ENCODE data around the gene ENTPD8.

Gene ENTPD8

DNA sequence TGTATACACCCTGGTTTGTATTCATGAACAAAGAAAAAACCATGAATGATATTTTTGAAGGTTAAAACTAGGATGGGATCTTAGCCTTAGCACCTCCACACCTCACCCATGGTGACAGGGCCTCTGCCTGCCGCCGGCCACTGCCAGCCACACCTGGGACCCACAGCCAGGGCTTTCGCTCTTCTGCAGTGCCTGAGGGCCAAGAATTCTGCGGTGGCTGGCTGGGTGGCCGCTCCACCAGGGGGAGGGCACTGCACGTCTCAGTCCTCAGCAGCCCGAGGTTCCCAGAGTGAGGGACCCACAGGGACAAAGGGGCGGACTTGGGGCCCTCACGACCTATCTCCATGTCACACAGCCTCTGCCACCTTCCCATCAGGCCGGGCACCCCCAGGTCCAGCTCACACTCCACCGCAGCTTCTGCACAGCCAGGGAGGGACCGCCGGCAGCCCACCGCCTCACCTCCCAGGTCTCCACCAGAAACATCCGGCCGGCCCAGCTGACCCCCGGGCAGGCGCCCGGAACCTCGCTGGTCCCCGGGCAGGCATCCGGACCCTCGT, 25.1 kb downstream of the ENTPD8 start:
- Histone ChIP-seq H4K91ac (ENCODE audit: low read length) (no peak overlapping the region), H2BK15ac (ENCODE audit: low read depth, poor library complexity, severe bottlenecking) (peak overlapping the region; percentile 62), H3K18ac (ENCODE audit: low read depth in 1 of 2, low read length in 2 of 2) (no peak overlapping the region), H3K4me3 (ENCODE audit: insufficient read depth in 1 of 2, low read depth in 1 of 2, low read length in 2 of 2) (no peak overlapping the region), H2BK5ac (ENCODE audit: low read depth, low read length, poor library complexity, severe bottlenecking) (no peak overlapping the region), H3K27ac (ENCODE audit: low read length, poor library complexity, severe bottlenecking) (no peak overlapping the region), H2AK5ac (ENCODE audit: low read length, severe bottlenecking) (no peak overlapping the region), H3K79me1 (replicated peaks; ENCODE audit: low read length, poor library complexity, severe bottlenecking) (peaks cover 38% of the 10 kb centered on the region), H4K8ac (ENCODE audit: low read length) (no peak overlapping the region), H3K9me3 (ENCODE audit: control insufficient read depth, low read length) (no peaks in the 10 kb centered on the region), H3K27me3 (ENCODE audit: control insufficient read depth in 1 of 2, insufficient read depth in 1 of 2, low read length in 2 of 2) (no peaks in the 10 kb centered on the region), H3K4ac (ENCODE audit: low read depth in 1 of 2, low read length in 2 of 2) (no peak overlapping the region), H3K9ac (ENCODE audit: low read length) (no peak overlapping the region), H3K14ac (ENCODE audit: low read length in 2 of 2) (no peak overlapping the region), H2BK12ac (ENCODE audit: low read length in 2 of 2) (no peak overlapping the region), H3K23ac (ENCODE audit: low read length in 2 of 2) (no peak overlapping the region), H3K36me3 (ENCODE audit: control insufficient read depth in 1 of 2, insufficient read depth in 2 of 2, low read depth in 1 of 2, low read length in 2 of 2) (peaks cover 0 to 29% of the 10 kb centered on the region in 2 experiments), H2AFZ (ENCODE audit: low read depth, low read length) (no peak overlapping the region), H2BK120ac (ENCODE audit: low read depth, low read length) (no peak overlapping the region), H3K4me2 (ENCODE audit: low read length, poor library complexity, severe bottlenecking) (no peak overlapping the region), H3K4me1 (ENCODE audit: control insufficient read depth, insufficient read depth, low read depth, low read length) (peaks cover 23% of the 10 kb centered on the region)
- 97% methylated on average over 23 of the region's 23 CpGs for WGBS
- DNase-seq = no peak

DNA sequence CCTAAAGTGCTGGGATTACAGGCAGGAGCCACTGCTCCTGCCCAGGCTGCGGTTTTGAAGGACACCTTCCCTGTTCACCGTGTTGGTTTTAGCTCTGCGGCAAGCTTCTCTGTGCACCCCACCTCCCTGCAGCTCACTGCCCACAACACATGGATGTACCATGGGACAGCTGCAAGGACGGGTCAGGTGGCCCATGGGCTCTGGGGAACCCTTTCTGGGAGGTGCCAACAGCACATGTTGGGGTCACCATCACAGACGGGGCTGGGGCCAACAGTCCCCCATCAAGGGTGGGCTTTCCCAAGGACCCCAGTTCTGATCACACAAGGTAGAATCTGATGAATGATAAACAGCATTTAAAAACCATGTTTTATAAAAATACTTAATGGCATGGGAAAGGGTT, 25.7 kb downstream of the ENTPD8 start:
- DNase-seq = no peak
- H2BK5ac ChIP-seq (ENCODE audit: low read depth, low read length, poor library complexity, severe bottlenecking) = no peak overlapping the region
- H3K36me3 ChIP-seq (ENCODE audit: control insufficient read depth in 1 of 2, insufficient read depth in 2 of 2, low read depth in 1 of 2, low read length in 2 of 2) = peaks cover 0 to 29% of the 10 kb centered on the region in 2 experiments
- no peak overlapping the region for H2AK5ac ChIP-seq (ENCODE audit: low read length, severe bottlenecking)
- H4K8ac ChIP-seq (ENCODE audit: low read length) = no peak overlapping the region
- no peak overlapping the region for H3K9ac ChIP-seq (ENCODE audit: low read length)
- no peak overlapping the region for H2AFZ ChIP-seq (ENCODE audit: low read depth, low read length)
- no peak overlapping the region for H3K4me2 ChIP-seq (ENCODE audit: low read length, poor library complexity, severe bottlenecking)
- no peak overlapping the region for H2BK12ac ChIP-seq (ENCODE audit: low read length in 2 of 2)
- H3K4ac ChIP-seq (ENCODE audit: low read depth in 1 of 2, low read length in 2 of 2) = no peak overlapping the region
- peaks cover 29% of the 10 kb centered on the region for H3K4me1 ChIP-seq (ENCODE audit: control insufficient read depth, insufficient read depth, low read depth, low read length)
- H3K9me3 ChIP-seq (ENCODE audit: control insufficient read depth, low read length) = no peaks in the 10 kb centered on the region
- H2BK15ac ChIP-seq (ENCODE audit: low read depth, poor library complexity, severe bottlenecking) = no peak overlapping the region
- WGBS = 95% methylated on average over 5 of the region's 5 CpGs
- peaks cover 39% of the 10 kb centered on the region for H3K79me1 ChIP-seq (replicated peaks; ENCODE audit: low read length, poor library complexity, severe bottlenecking)
- H3K23ac ChIP-seq (ENCODE audit: low read length in 2 of 2) = no peak overlapping the region
- H4K91ac ChIP-seq (ENCODE audit: low read length) = no peak overlapping the region
- H3K18ac ChIP-seq (ENCODE audit: low read depth in 1 of 2, low read length in 2 of 2) = no peak overlapping the region
- H3K4me3 ChIP-seq (ENCODE audit: insufficient read depth in 1 of 2, low read depth in 1 of 2, low read length in 2 of 2) = no peak overlapping the region
- H2BK120ac ChIP-seq (ENCODE audit: low read depth, low read length) = no peak overlapping the region
- no peaks in the 10 kb centered on the region for H3K27me3 ChIP-seq (ENCODE audit: control insufficient read depth in 1 of 2, insufficient read depth in 1 of 2, low read length in 2 of 2)
- no peak overlapping the region for H3K14ac ChIP-seq (ENCODE audit: low read length in 2 of 2)
- no peak overlapping the region for H3K27ac ChIP-seq (ENCODE audit: low read length, poor library complexity, severe bottlenecking)

DNA sequence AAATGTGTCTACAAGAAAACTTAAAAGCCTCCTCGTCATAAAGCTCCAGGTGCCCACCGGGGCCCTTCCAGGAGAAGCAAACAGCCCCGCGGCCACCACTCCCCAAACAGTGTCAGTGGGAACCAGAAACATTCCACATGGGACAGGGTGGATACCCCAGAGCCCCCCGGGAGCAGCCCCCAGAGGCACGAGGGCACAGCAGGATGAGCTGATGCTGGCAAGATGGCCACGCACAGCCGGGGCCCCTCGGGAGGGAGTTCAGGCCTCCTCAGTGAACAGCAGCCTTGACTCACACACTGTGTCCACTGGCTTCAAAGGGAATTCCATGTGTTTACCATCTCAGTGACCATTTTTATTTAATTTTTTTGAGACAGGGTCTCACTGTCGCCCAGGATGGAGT, 28.7 kb downstream of the ENTPD8 start:
- H2AK5ac ChIP-seq (ENCODE audit: low read length, severe bottlenecking) = peak overlapping the region; percentile 90
- peak; percentile 29 for DNase-seq
- peak overlapping the region; percentile 79 for H2BK5ac ChIP-seq (ENCODE audit: low read depth, low read length, poor library complexity, severe bottlenecking)
- peak overlapping the region in 1 of 2 experiments; percentile 37 for H3K23ac ChIP-seq (ENCODE audit: low read length in 2 of 2)
- H3K79me1 ChIP-seq (replicated peaks; ENCODE audit: low read length, poor library complexity, severe bottlenecking) = peaks cover 34% of the 10 kb centered on the region
- H2AFZ ChIP-seq (ENCODE audit: low read depth, low read length) = no peak overlapping the region
- no peak overlapping the region for H2BK120ac ChIP-seq (ENCODE audit: low read depth, low read length)
- H3K9ac ChIP-seq (ENCODE audit: low read length) = no peak overlapping the region
- H3K4me2 ChIP-seq (ENCODE audit: low read length, poor library complexity, severe bottlenecking) = no peak overlapping the region
- no peak overlapping the region for H3K4me3 ChIP-seq (ENCODE audit: insufficient read depth in 1 of 2, low read depth in 1 of 2, low read length in 2 of 2)
- peak overlapping the region; percentile 47 to 64 for H3K4ac ChIP-seq (ENCODE audit: low read depth in 1 of 2, low read length in 2 of 2)
- no peak overlapping the region for H3K14ac ChIP-seq (ENCODE audit: low read length in 2 of 2)
- 77% methylated on average over 10 of the region's 10 CpGs for WGBS
- H3K18ac ChIP-seq (ENCODE audit: low read depth in 1 of 2, low read length in 2 of 2) = peak overlapping the region; percentile 76 to 89
- peak overlapping the region; percentile 94 for H2BK15ac ChIP-seq (ENCODE audit: low read depth, poor library complexity, severe bottlenecking)
- H3K27ac ChIP-seq (ENCODE audit: low read length, poor library complexity, severe bottlenecking) = peak overlapping the region; percentile 65
- peaks cover 0 to 30% of the 10 kb centered on the region in 2 experiments for H3K36me3 ChIP-seq (ENCODE audit: control insufficient read depth in 1 of 2, insufficient read depth in 2 of 2, low read depth in 1 of 2, low read length in 2 of 2)
- no peaks in the 10 kb centered on the region for H3K27me3 ChIP-seq (ENCODE audit: control insufficient read depth in 1 of 2, insufficient read depth in 1 of 2, low read length in 2 of 2)
- H3K4me1 ChIP-seq (ENCODE audit: control insufficient read depth, insufficient read depth, low read depth, low read length) = peaks cover 38% of the 10 kb centered on the region
- peak overlapping the region; percentile 72 for H4K8ac ChIP-seq (ENCODE audit: low read length)
- H4K91ac ChIP-seq (ENCODE audit: low read length) = no peak overlapping the region
- H3K9me3 ChIP-seq (ENCODE audit: control insufficient read depth, low read length) = no peaks in the 10 kb centered on the region
- peak overlapping the region; percentile 82 to 90 for H2BK12ac ChIP-seq (ENCODE audit: low read length in 2 of 2)

DNA sequence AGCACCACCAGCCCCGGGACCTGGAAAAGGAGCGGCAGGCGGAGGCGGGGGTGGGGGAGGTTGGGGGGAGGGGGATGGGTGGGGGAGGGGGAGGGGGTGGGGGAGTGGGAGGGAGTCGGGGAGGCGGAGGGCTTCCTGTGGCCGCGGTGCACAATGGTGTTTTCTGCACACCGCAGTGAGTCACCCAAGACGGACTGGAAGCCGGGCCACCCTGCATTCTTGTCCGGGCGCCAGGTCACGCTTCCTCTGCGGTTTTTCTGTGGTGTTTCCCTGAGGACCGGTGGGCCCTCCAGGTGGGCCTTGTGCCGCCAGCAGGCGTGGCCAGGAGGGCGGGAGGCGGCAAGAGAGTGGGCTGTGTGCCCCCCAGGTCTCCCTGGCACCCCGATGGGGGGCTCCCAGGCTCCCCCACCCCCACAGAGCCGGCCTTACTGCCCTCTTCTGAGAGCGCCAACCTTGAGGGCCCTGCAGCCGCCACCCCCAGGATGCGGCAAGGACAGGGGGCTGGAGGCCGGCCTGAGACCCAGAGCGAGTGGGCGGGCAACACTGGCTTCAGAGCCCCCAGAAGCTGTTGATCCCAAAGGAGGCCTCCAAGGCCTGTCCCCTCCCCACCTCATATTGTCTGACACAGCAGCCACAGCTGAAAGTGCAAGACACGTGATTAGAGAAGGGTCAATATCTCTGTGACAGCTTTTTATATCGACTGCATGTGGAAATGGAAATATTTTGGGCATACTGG, 29.3 kb downstream of the ENTPD8 start:
- DNase-seq = peak; percentile 86
- Histone ChIP-seq H2BK5ac (ENCODE audit: low read depth, low read length, poor library complexity, severe bottlenecking) (peak overlapping the region; percentile 89), H2BK120ac (ENCODE audit: low read depth, low read length) (no peak overlapping the region), H4K8ac (ENCODE audit: low read length) (peak overlapping the region; percentile 72), H4K91ac (ENCODE audit: low read length) (peak overlapping the region; percentile 94), H3K4me1 (ENCODE audit: control insufficient read depth, insufficient read depth, low read depth, low read length) (peaks cover 40% of the 10 kb centered on the region), H2BK12ac (ENCODE audit: low read length in 2 of 2) (peak overlapping the region; percentile 33 to 82), H3K4ac (ENCODE audit: low read depth in 1 of 2, low read length in 2 of 2) (peak overlapping the region; percentile 47 to 89), H3K14ac (ENCODE audit: low read length in 2 of 2) (peak overlapping the region in 1 of 2 experiments; percentile 27), H3K27ac (ENCODE audit: low read length, poor library complexity, severe bottlenecking) (peak overlapping the region; percentile 59), H2BK15ac (ENCODE audit: low read depth, poor library complexity, severe bottlenecking) (peak overlapping the region; percentile 95), H3K4me3 (ENCODE audit: insufficient read depth in 1 of 2, low read depth in 1 of 2, low read length in 2 of 2) (peak overlapping the region in 1 of 2 experiments; percentile 32), H3K23ac (ENCODE audit: low read length in 2 of 2) (peak overlapping the region in 1 of 2 experiments; percentile 50), H3K18ac (ENCODE audit: low read depth in 1 of 2, low read length in 2 of 2) (peak overlapping the region; percentile 55 to 87), H2AFZ (ENCODE audit: low read depth, low read length) (no peak overlapping the region), H3K4me2 (ENCODE audit: low read length, poor library complexity, severe bottlenecking) (peak overlapping the region; percentile 70), H3K9ac (ENCODE audit: low read length) (no peak overlapping the region), H3K79me1 (replicated peaks; ENCODE audit: low read length, poor library complexity, severe bottlenecking) (peaks cover 28% of the 10 kb centered on the region), H3K36me3 (ENCODE audit: control insufficient read depth in 1 of 2, insufficient read depth in 2 of 2, low read depth in 1 of 2, low read length in 2 of 2) (peaks cover 0 to 24% of the 10 kb centered on the region in 2 experiments), H3K27me3 (ENCODE audit: control insufficient read depth in 1 of 2, insufficient read depth in 1 of 2, low read length in 2 of 2) (no peaks in the 10 kb centered on the region), H2AK5ac (ENCODE audit: low read length, severe bottlenecking) (peak overlapping the region; percentile 97), H3K9me3 (ENCODE audit: control insufficient read depth, low read length) (no peaks in the 10 kb centered on the region)
- 52% methylated on average over 19 of the region's 30 CpGs for WGBS

Measured in mesenchymal stem cell (in vitro differentiated cells and primary cell).